Activated CD8-positive, alpha-beta memory T cell treated with anti-CD3 and anti-CD28 coated beads for 1 hour (primary cell): ENCODE data around the gene PUDP.
"Not testable (repeated sequence)": the region's sequence is repeated elsewhere in the genome, so short reads cannot be mapped to it uniquely, and the experiment has no call there.

ENCODE experiments used
- DNase-seq, 2 donors: peaks; one replicate each; pipeline ENCODE4 v3.0.0-alpha.2; 2020; ENCODE audit warnings: low read depth in 1 of 2; ENCODE audit errors: extremely low read depth in 1 of 2

The PUDP gene

DNA sequence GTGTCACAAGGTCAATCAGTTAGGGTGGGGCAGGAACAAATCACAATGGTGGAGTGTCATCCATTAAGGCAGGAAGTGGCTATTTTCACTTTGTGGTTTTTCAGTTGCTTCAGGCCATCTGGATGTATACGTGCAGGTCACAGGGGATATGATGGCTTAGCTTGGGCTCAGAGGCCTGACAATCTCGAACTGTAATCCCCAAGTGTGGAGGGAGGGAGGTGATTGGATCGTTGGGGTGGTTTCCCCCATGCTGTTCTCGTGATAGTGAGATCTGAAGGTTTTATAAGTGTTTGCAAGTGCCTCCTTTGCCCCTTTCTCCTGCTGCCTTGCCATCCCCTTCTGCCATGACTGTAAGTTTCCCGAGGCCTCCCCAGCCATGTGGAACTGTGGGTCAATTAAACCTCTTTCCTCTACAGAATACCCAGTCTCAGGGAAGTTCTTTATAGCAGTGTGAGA is 37.1 kb downstream of the PUDP start:
- no peak for DNase-seq

GRCh38 chrX:7109838-7110793 is 37.8 kb downstream of the PUDP start:
- no peak for DNase-seq

DNA sequence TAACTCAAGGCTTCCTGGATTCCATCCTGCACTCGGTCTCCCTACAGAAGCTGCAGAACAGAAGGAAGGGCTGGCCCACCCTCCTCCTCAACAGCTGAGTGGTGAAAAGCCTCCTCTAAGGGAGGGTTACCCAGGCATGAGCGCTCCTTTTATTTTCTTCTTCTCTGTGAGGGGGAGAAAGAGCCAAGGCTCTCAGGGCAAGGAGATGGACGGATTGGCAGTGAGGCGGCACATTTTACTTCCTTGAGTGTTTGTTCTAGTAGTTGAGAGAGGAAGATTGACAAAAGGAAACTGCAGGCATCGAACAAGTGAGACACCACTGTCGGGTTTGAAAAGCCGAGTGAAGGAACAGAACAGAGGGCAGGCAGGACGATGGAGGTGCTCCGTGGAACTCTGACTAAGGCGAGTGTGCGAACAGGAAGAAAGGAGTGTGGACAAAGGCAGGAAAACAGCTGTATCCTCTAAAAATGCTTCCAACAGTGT is 38.9 kb downstream of the PUDP start:
- no peak for DNase-seq

DNA sequence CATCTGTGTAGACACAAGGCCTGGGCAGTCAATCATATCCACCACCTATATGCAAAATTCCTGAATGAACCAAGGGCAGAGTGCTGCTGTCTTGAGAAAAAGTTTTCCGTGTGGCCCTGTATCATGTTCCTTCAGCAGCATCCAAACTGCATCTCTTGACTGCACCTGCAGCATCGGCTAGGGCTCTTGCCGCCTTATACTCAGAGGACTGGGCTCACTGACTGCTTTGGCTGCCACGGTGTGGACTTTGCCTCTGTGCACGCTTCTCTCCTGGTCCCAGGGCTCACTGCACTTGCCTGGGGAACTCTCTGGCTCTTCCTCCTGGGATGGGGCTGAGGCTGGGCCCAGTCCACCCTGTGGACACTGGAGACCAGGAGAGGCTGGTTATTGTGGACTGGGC is 39.9 kb downstream of the PUDP start:
- no peak for DNase-seq

- no peak for DNase-seq
Measured at GRCh38 chrX:7106649-7107048, 41.3 kb downstream of the PUDP start.

DNA sequence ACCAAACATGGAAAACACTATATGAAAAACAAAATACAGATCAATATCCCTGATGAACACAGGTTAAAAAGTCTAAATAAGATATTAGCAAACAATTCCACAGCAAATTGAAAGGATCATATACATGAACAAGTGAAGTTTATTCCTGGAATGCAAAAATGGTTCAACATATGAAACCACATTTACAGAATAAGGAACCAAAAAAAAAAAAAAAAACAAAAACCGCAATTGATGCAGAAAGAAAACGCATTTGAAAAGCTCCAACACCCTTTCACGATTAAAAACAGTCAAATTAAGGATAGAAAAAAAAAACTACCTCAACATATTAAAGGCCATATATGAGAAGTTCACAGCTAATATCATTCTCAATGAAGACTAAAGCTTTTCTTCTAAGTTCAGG is 45.8 kb downstream of the PUDP start:
- no peak for DNase-seq

GRCh38 chrX:7100022-7100421 is 47.9 kb downstream of the PUDP start:
- no peak for DNase-seq

DNA sequence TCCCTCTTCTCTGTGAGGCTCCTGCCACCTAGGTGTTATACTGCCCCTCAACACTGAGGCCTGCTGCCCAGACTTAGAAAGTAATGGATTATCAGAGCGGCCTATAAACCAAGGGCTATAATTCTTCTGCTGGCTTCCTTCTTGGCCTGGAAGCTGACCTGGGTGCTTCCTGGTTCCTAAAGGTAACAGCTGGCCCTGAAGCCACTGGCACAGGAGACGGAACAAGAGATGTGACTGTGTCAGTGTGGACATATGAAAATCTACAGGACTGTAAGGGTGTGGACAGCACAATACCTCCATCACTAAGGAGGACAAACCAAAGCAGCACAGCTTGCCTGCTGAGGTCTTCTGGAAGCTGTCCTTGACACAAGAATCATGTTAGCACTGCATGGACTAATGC is 52.3 kb downstream of the PUDP start:
- DNase-seq: not testable (repeated sequence)

- DNase-seq: no peak
Measured at GRCh38 chrX:7093305-7093704, 54.6 kb downstream of the PUDP start.

DNA sequence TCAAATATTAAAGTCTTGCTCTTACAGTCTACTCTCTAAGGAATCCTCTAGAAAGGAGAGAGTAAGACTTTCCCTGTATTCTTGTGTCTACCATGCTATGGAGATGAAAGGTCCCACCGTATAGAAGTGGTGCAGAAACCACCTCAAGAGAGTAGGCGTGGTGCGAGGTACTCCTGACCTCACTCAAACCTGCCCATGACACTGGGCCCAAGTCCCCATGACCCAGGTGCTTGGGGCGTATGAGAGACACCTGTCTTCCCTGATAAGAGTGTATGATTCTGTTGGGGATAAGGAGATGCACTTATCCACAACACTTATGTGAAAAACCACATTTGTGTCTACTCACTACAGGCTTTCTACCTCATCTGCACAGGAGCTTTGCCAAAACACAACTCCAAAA is 55.4 kb downstream of the PUDP start:
- no peak for DNase-seq

DNA sequence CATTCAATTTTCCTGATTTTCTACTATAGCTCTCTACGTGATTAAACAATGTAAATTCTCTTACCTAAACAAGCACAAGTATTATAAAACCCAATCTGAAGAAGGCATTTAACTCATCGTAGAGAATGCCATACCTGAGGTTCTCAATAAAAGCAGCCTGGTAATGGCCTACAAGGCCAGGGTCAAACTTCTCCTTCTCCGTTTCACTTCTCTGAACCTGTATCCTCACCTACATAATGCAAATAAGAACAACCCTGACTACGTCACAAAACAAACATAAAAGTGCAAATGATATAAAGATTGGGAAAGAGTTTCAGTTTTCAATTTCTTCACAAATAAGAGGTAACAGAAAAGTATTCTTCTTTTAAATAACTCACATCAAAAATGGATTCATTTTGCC is 56.0 kb downstream of the PUDP start:
- DNase-seq: no peak

- no peak for DNase-seq
Measured at GRCh38 chrX:7090641-7091040, 57.3 kb downstream of the PUDP start.

DNA sequence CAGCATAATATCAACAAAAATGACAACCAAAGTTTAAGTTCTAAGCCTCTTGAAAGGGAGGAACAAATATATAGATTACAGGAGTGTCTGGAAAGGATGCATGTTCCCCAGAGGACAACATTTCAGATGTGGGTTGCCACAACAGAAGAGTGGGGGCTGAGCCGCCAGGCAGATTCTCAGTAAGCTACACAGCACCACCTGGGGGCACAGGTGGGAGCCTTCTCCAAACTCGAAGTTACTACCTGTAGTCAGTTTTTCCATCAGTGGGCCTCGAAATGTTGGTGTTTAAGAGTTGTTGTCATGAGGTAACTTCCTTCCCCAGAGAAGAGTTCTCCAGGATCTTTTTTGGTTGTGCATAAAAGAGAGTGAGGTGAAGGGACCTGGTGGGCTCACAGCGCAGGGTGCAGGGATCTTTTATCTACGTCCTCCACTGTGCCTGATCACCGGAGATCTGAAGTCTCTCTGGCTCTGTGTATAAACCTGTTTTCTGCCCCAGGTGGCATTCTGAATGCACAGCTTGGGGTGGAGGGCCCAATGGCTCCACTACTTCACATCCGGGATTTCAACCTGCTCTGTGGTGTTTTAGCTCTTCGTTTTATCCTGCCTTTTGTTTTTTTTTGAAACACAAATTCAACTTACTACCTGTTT is 58.9 kb downstream of the PUDP start:
- no peak for DNase-seq

- no peak for DNase-seq
Measured at GRCh38 chrX:7086384-7086783, 61.6 kb downstream of the PUDP start.

DNA sequence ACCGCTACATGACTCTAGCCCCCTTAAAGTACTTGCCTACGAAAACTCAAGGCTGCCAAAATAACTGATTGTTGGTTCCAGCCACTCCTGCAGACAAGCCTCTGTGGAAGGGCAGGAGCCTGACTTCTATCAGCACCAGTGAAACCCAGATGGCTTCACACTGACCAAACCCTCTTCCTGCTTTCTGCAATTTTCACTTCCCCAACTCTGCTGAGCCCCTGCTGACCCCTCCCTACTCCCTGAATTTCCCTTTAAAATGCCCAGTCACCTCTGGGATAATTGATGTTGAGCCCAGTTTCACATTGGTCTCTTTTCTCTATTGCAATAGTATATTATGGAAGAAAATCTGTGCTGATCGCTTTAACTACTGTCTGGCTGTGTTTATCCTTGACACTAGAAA is 62.1 kb downstream of the PUDP start:
- DNase-seq: no peak

DNA sequence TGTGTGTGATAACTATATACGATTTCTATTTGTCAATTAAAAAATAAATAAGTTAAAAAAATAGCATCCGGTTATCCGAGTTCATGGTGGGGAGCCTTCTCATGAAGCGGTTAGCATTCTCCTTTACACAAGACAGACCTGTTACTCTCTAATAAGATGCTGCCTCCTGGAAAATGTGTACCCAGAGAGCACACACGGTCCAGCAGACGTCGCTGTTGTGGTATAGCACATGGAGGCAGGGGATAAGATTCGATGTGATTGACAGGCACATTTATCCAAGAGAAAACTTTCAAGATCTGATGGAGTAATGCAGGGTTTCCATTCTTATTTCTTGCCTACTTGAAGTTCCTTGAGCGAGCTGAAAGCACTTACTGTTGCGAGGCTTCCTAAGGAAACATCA is 63.1 kb downstream of the PUDP start:
- DNase-seq: no peak

GRCh38 chrX:7083468-7084396 is 64.2 kb downstream of the PUDP start:
- DNase-seq: peak; percentile 5 to 28

DNA sequence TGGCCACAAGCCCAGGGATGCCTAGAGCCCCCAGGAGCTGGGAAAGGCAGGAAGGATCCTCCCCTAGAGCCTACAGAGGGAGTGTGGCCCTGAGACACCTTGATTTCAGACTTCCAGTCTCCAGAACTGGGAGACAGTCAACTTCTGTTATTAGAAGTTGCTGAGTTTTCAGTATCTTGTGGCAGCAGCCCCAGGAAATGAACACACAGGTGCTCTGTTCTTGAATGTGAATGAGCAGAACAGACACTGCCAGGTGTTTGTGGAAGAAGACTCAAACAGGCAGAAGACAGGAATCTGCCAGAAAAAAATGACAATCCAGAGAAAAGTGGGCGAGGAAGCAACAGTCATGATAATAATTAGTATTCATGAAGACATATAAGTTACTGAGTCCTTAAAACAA is 64.9 kb downstream of the PUDP start:
- no peak for DNase-seq

- no peak for DNase-seq
Measured at GRCh38 chrX:7082556-7082955, 65.4 kb downstream of the PUDP start.

DNA sequence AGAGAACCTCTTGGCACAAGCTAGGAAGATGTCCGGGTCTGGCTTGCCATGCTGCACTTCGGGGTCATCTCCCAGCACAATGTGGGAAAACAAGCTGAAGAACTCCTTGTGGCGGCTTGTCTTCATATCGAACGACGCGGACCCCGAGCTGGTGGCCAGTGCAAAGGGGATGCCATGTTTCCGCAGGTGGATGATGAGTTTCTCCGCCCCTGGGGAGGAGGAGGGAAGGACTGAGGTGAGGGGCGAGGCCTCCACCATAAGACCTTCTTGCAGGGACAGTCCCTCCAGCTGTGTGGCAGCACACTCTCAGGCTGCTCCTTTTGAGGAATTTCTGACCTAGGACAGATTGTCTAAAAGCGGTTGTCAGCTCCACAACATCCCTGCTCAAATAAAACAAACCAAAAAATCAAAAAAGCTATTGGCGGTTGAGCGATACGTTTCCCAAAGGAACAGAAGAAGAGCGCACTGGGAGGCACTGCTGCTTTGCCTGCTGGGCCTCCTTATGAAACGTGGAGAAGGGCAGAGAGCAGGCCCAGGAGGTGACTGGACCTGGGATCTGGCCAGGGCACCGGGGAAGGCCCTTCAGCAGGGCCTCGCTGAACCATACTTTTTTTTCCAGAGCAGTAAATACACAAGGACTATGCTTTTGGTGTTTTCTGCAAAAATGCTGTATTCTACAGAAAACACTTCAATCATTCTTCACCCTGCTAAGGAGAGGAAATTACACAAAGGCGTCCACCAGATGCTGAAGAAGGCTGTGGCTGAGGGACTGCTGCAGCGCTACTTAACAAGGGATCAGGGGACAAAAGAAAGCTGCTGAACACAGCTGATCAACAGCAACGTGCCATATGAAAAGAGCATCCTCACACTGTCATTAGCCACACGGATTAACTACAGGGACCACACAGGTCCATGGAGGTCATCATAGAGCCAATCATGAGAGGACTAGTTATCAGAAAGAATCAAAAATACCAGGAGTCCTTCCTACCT is 70.4 kb downstream of the PUDP start:
- no peak for DNase-seq
